HG03354 (cell line): Measurements from ENCODE around the gene GJB6.

Source experiments
- ATAC-seq: cut with Tn5 transposase; IDR thresholded peaks from one replicate; pipeline ENCODE4 v1.9.1; 2021; ENCODE audit warnings: mild to moderate bottlenecking; ENCODE audit not compliant: unreplicated experiment, poor library complexity, severe bottlenecking

Gene GJB6

GRCh38 chr13:20230913-20231838, 943 bp downstream of the GJB6 start:
- no peak for ATAC-seq

GRCh38 chr13:20227730-20228129, 4.4 kb downstream of the GJB6 start:
- no peak for ATAC-seq

- no peak for ATAC-seq
Observed at GRCh38 chr13:20227288-20227687, 4.8 kb downstream of the GJB6 start.

- no peak for ATAC-seq
Observed at GRCh38 chr13:20222553-20222952, 9.6 kb downstream of the GJB6 start.

- no peak for ATAC-seq
Observed at GRCh38 chr13:20221772-20222171, 10.3 kb downstream of the GJB6 start.

- ATAC-seq: peak; percentile 97
Observed at GRCh38 chr13:20219577-20219976, 12.5 kb downstream of the GJB6 start.

GRCh38 chr13:20217168-20217567, 15.0 kb downstream of the GJB6 start:
- ATAC-seq: no peak

GRCh38 chr13:20209948-20210347, 22.2 kb downstream of the GJB6 start:
- no peak for ATAC-seq

GRCh38 chr13:20206698-20207235, 25.4 kb downstream of the GJB6 start:
- ATAC-seq: no peak

GRCh38 chr13:20206065-20206697, 25.9 kb downstream of the GJB6 start:
- no peak for ATAC-seq

- no peak for ATAC-seq
Observed at GRCh38 chr13:20198781-20199180, 33.3 kb downstream of the GJB6 start.

- ATAC-seq: peak; percentile 50
Observed at GRCh38 chr13:20197361-20197834, 34.7 kb downstream of the GJB6 start.

- ATAC-seq: no peak
Observed at GRCh38 chr13:20195801-20196200, 36.3 kb downstream of the GJB6 start.

- ATAC-seq: no peak
Observed at GRCh38 chr13:20193907-20194631, 38.0 kb downstream of the GJB6 start.

GRCh38 chr13:20193162-20193906, 38.8 kb downstream of the GJB6 start:
- no peak for ATAC-seq

- ATAC-seq: no peak
Observed at GRCh38 chr13:20192836-20193161, 39.3 kb downstream of the GJB6 start, which contains the start of gene GJB2. GJB2 (minus strand) TSS chr13:20192938; CDS start chr13:20189581, 3,357 bp downstream.

GRCh38 chr13:20192158-20192835, 39.8 kb downstream of the GJB6 start:
- ATAC-seq: no peak

- ATAC-seq: no peak
Observed at GRCh38 chr13:20191311-20192157, 40.6 kb downstream of the GJB6 start.
